NCI-H82 treated with DMSO at 0.1 percent for 48 hours (cell line): Measurements from ENCODE around the gene NEO1.
A peak's percentile ranks its signal among the peaks of the same experiment; 100 is the strongest.

Source experiments
- DNase-seq: peaks from one replicate; lab custom pipeline; 2025; ENCODE audit not compliant: unreplicated experiment; lab: John Stamatoyannopoulos, UW

Gene NEO1

GRCh38 chr15:73246898-73247297 is 194.6 kb downstream of the NEO1 start:
- no peak for DNase-seq

GRCh38 chr15:73247331-73247730 is 195.1 kb downstream of the NEO1 start:
- no peak for DNase-seq

- no peak for DNase-seq
These were observed 197.2 kb downstream of the NEO1 start for GRCh38 chr15:73249499-73249898.

- no peak for DNase-seq
These were observed 202.3 kb downstream of the NEO1 start for GRCh38 chr15:73254598-73254997.

GRCh38 chr15:73258271-73259108 is 206.2 kb downstream of the NEO1 start:
- DNase-seq, result no peak

GRCh38 chr15:73264881-73265280 is 212.6 kb downstream of the NEO1 start:
- DNase-seq, result no peak

GRCh38 chr15:73265536-73266153 is 213.4 kb downstream of the NEO1 start:
- DNase-seq, result peak; percentile 5

- DNase-seq, result no peak
These were observed 216.2 kb downstream of the NEO1 start for GRCh38 chr15:73268457-73268856.

GRCh38 chr15:73270366-73271097 is 218.3 kb downstream of the NEO1 start:
- DNase-seq, result no peak

- peak; percentile 6 for DNase-seq
These were observed 221.1 kb downstream of the NEO1 start for GRCh38 chr15:73273181-73274002.

GRCh38 chr15:73275862-73276261 is 223.6 kb downstream of the NEO1 start:
- DNase-seq, result no peak

- DNase-seq, result no peak
These were observed 230.5 kb downstream of the NEO1 start for GRCh38 chr15:73282567-73283365.

- DNase-seq, result no peak
These were observed 231.2 kb downstream of the NEO1 start for GRCh38 chr15:73283366-73283962.

- DNase-seq, result no peak
These were observed 231.9 kb downstream of the NEO1 start for GRCh38 chr15:73284090-73284716.

GRCh38 chr15:73286311-73286710 is 234.0 kb downstream of the NEO1 start:
- DNase-seq, result no peak

GRCh38 chr15:73287019-73287418 is 234.8 kb downstream of the NEO1 start:
- no peak for DNase-seq

GRCh38 chr15:73291441-73291840 is 239.2 kb downstream of the NEO1 start:
- DNase-seq, result no peak

GRCh38 chr15:73293773-73294172 is 241.5 kb downstream of the NEO1 start:
- no peak for DNase-seq

- no peak for DNase-seq
These were observed 243.5 kb downstream of the NEO1 start for GRCh38 chr15:73295630-73296286.
